Measurements from ENCODE around the gene DDC. TPM values are rescaled to one million over a fixed set of nuclear protein-coding genes. Genes with fewer than 3 reads are reported as not detected.

The DDC gene
- total RNA-seq, 1 donor from 2014 or later = 0.35 TPM

- intact Hi-C loops (cut with micrococcal nuclease) = no loop called here
- Mint-ChIP-seq H3K4me3 (no peak overlapping the region), H3K27me3 (peaks cover 6% of the 10 kb centered on the region), H3K27ac (no peak overlapping the region), H3K9me3 (no peaks in the 10 kb centered on the region), H3K36me3 (ENCODE audit: low read depth) (no peaks in the 10 kb centered on the region), H3K4me1 (no peaks in the 10 kb centered on the region)
- no peak for DNase-seq
Measured at GRCh38 chr7:50508471-50508943, 56.7 kb downstream of the DDC start.

- H3K36me3 Mint-ChIP-seq (ENCODE audit: low read depth) = no peaks in the 10 kb centered on the region
- H3K9me3 Mint-ChIP-seq = no peaks in the 10 kb centered on the region
- peaks cover 6% of the 10 kb centered on the region for H3K27me3 Mint-ChIP-seq
- intact Hi-C loops (cut with micrococcal nuclease) = no loop called here
- no peak overlapping the region for H3K4me3 Mint-ChIP-seq
- H3K4me1 Mint-ChIP-seq = no peaks in the 10 kb centered on the region
- H3K27ac Mint-ChIP-seq = no peak overlapping the region
- DNase-seq = no peak
Measured at GRCh38 chr7:50507898-50508470, 57.2 kb downstream of the DDC start.

GRCh38 chr7:50505553-50506210, 59.5 kb downstream of the DDC start:
- Mint-ChIP-seq H3K36me3 (ENCODE audit: low read depth) (no peaks in the 10 kb centered on the region), H3K9me3 (no peaks in the 10 kb centered on the region), H3K4me1 (no peaks in the 10 kb centered on the region), H3K27me3 (peaks cover 7% of the 10 kb centered on the region), H3K4me3 (no peak overlapping the region), H3K27ac (no peak overlapping the region)
- intact Hi-C loops (cut with micrococcal nuclease) = no loop called here
- DNase-seq = no peak

- no peaks in the 10 kb centered on the region for H3K4me1 Mint-ChIP-seq
- no peaks in the 10 kb centered on the region for H3K9me3 Mint-ChIP-seq
- H3K27ac Mint-ChIP-seq = no peak overlapping the region
- peaks cover 7% of the 10 kb centered on the region for H3K27me3 Mint-ChIP-seq
- intact Hi-C loops (cut with micrococcal nuclease) = no loop called here
- no peaks in the 10 kb centered on the region for H3K36me3 Mint-ChIP-seq (ENCODE audit: low read depth)
- H3K4me3 Mint-ChIP-seq = no peak overlapping the region
- DNase-seq = no peak
Measured at GRCh38 chr7:50504646-50505546, 60.3 kb downstream of the DDC start.

DNA sequence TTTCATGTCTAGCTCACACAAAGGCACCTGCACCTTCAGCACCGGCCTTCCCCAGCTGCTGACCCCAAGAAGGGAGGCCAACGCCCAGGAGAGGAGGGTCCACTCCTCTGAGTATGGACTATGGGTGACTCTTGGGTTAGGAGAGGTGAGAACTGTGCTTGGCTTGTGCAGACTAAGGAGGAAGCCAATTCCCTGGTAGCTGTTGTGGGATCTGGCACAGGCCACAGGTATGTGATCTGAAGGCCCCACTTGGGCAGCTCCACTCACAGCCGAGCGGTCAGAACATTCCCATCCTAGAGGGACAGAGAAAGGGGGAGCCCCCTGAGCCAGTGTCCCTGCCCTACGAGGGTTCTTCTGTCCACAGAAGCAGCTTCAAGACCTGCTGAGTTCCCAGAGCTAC, 62.3 kb downstream of the DDC start:
- Mint-ChIP-seq H3K9me3 (no peaks in the 10 kb centered on the region), H3K4me1 (no peaks in the 10 kb centered on the region), H3K36me3 (ENCODE audit: low read depth) (no peaks in the 10 kb centered on the region), H3K4me3 (no peak overlapping the region), H3K27ac (no peak overlapping the region), H3K27me3 (peaks cover 9% of the 10 kb centered on the region)
- DNase-seq = no peak
- intact Hi-C loops (cut with micrococcal nuclease) = no loop called here

GRCh38 chr7:50502001-50502684, 63.1 kb downstream of the DDC start:
- no peak for DNase-seq
- Mint-ChIP-seq H3K9me3 (no peaks in the 10 kb centered on the region), H3K27ac (no peak overlapping the region), H3K36me3 (ENCODE audit: low read depth) (no peaks in the 10 kb centered on the region), H3K4me3 (no peak overlapping the region), H3K27me3 (peaks cover 12% of the 10 kb centered on the region), H3K4me1 (no peaks in the 10 kb centered on the region)
- intact Hi-C loops (cut with micrococcal nuclease) = no loop called here

DNA sequence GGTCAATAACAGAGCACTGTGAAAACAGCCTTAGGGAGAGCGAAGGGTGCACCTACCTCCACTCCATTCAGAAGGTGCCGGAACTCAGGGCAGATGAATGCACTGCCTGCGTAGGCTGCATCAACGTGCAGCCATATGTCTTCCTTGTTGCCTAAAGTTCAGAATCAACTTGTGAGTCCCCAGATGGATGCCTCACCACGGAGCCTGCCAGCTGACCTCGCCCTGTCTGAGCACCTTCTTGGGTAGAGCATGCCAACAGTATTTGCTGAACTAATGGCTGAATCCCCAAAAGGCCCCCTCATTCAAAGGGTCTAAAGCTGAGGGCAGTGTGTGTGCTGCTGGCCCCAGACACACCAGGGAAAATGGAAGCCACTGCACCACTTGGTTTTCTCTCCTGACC, 66.1 kb downstream of the DDC start:
- Mint-ChIP-seq H3K36me3 (ENCODE audit: low read depth) (no peaks in the 10 kb centered on the region), H3K27me3 (peaks cover 17% of the 10 kb centered on the region), H3K4me3 (no peak overlapping the region), H3K27ac (no peak overlapping the region), H3K4me1 (no peaks in the 10 kb centered on the region), H3K9me3 (no peaks in the 10 kb centered on the region)
- intact Hi-C loops (cut with micrococcal nuclease) = no loop called here
- no peak for DNase-seq

- Mint-ChIP-seq H3K27ac (no peak overlapping the region), H3K27me3 (peaks cover 22% of the 10 kb centered on the region), H3K36me3 (ENCODE audit: low read depth) (no peaks in the 10 kb centered on the region), H3K4me1 (no peaks in the 10 kb centered on the region), H3K9me3 (no peaks in the 10 kb centered on the region), H3K4me3 (no peak overlapping the region)
- DNase-seq = no peak
- intact Hi-C loops (cut with micrococcal nuclease) = no loop called here
Measured at GRCh38 chr7:50497968-50498367, 67.2 kb downstream of the DDC start.

- no peak overlapping the region for H3K4me3 Mint-ChIP-seq
- H3K4me1 Mint-ChIP-seq = no peaks in the 10 kb centered on the region
- intact Hi-C loops (cut with micrococcal nuclease) = no loop called here
- no peaks in the 10 kb centered on the region for H3K9me3 Mint-ChIP-seq
- no peak overlapping the region for H3K27ac Mint-ChIP-seq
- DNase-seq = no peak
- no peaks in the 10 kb centered on the region for H3K36me3 Mint-ChIP-seq (ENCODE audit: low read depth)
- H3K27me3 Mint-ChIP-seq = peaks cover 23% of the 10 kb centered on the region
Measured at GRCh38 chr7:50497068-50497642, 68.0 kb downstream of the DDC start.

DNA sequence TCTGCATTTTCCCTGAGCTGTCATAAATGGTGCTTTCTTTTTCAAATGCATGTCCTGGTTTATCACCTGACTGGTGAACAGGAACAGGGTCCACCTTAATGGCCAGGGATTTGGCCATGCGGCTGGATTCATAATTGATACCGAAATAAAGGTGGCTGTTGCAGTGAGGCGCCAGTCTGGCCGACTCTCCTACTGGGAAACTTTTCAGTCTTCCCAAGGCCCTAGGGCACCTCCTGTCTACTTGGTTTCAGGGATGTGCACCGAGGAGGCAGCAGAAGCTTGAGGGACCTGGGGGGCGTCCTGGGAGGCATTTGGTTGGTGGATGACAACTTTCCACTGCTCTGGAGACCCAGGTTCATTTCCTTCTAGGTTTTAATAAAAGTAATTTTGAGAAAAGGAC, 68.6 kb downstream of the DDC start:
- H3K27me3 Mint-ChIP-seq = peaks cover 29% of the 10 kb centered on the region
- no peaks in the 10 kb centered on the region for H3K4me1 Mint-ChIP-seq
- H3K36me3 Mint-ChIP-seq (ENCODE audit: low read depth) = no peaks in the 10 kb centered on the region
- no peak for DNase-seq
- intact Hi-C loops (cut with micrococcal nuclease) = no loop called here
- H3K9me3 Mint-ChIP-seq = no peaks in the 10 kb centered on the region
- H3K27ac Mint-ChIP-seq = no peak overlapping the region
- H3K4me3 Mint-ChIP-seq = no peak overlapping the region

GRCh38 chr7:50495746-50496145, 69.5 kb downstream of the DDC start:
- no peak overlapping the region for H3K4me3 Mint-ChIP-seq

GRCh38 chr7:50492770-50493519, 72.3 kb downstream of the DDC start:
- intact Hi-C loops (cut with micrococcal nuclease) = no loop called here
- Mint-ChIP-seq H3K27me3 (peaks cover 34% of the 10 kb centered on the region), H3K27ac (no peak overlapping the region), H3K4me1 (no peaks in the 10 kb centered on the region), H3K36me3 (ENCODE audit: low read depth) (no peaks in the 10 kb centered on the region), H3K9me3 (no peaks in the 10 kb centered on the region), H3K4me3 (no peak overlapping the region)
- DNase-seq = peak; percentile 49

More at GRCh38 chr7:50495746-50496145, 69.5 kb downstream of the DDC start:
- Mint-ChIP-seq H3K27ac (no peak overlapping the region), H3K9me3 (no peaks in the 10 kb centered on the region), H3K36me3 (ENCODE audit: low read depth) (no peaks in the 10 kb centered on the region), H3K27me3 (peaks cover 33% of the 10 kb centered on the region), H3K4me1 (no peaks in the 10 kb centered on the region)
- intact Hi-C loops (cut with micrococcal nuclease) = no loop called here
- no peak for DNase-seq

DNA sequence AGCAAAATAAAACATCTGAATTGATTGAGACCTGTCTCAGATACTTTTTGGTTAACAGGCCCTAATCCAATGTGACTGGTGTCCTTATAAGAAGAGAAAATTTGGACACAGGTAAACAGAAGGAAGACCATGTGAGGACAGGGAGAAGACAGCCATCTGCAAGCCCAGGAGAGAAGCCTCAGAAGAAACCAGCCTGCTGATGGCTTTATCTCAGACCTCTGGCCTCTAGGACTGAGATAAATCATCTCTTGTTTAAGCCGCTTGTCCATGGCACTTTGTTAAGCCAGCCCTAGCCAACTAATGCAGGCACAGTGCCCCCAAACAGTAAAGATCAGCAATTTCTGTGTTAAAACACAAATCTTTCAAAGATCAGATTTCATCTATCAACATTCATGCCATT, 73.3 kb downstream of the DDC start:
- Mint-ChIP-seq H3K4me1 (no peaks in the 10 kb centered on the region), H3K27me3 (peaks cover 30% of the 10 kb centered on the region), H3K27ac (no peak overlapping the region), H3K36me3 (ENCODE audit: low read depth) (no peaks in the 10 kb centered on the region), H3K4me3 (no peak overlapping the region), H3K9me3 (no peaks in the 10 kb centered on the region)
- DNase-seq = peak; percentile 36
- intact Hi-C loops (cut with micrococcal nuclease) = no loop called here

Data from activated CD4-positive, alpha-beta T cell treated with anti-CD3 and anti-CD28 coated beads, Interleukin-2, amount 10 ng/mL, durations not matched to agents 24 days and 14 days (primary cell).